Spleen (tissue), 7 donors: Measurements from ENCODE around the gene HMCN1.

Experiments
- CTCF ChIP-seq, 11 experiments: fragments of 200-600 bp in 7 of 11; fragments of 450-650 bp in 4 of 11; sonication (generic) in 4 of 11; IDR thresholded peaks in 8 of 11; conservative IDR thresholded peaks in 3 of 11; 1 replicate in 7 of 11; 2 replicates in 4 of 11; pipeline versions ENCODE4 v1.4.0 to v1.8.0; 2016 to 2021; ENCODE audit warnings: antibody characterized with exemption in 11 of 11, inconsistent platforms in 4 of 11, mild to moderate bottlenecking in 1 of 11
- POLR2A ChIP-seq, 3 donors: fragments of 450-650 bp; IDR thresholded peaks; one replicate each; pipeline ENCODE4 v1.5.1; 2017; ENCODE audit warnings: antibody characterized with exemption in 3 of 3, mild to moderate bottlenecking in 1 of 3
- POLR2AphosphoS5 ChIP-seq, 3 donors: sonication (generic); formaldehyde crosslinking; IDR thresholded peaks; one replicate each; pipeline ENCODE4 v1.5.1; 2017; ENCODE audit warnings: antibody characterized with exemption in 3 of 3
- donor health status: DM: no; HTN: no; CAD: no; lungs with moderate emphysema.
- donor health status: DM: no; HTN: no; CAD: no.
- donor health status: DM: no; HTN: no; CAD: no.

GRCh38 chr1:185790194-185790735 lies 56.1 kb downstream of the HMCN1 start:
- TF ChIP-seq CTCF (IDR thresholded peaks at IDR 0.05 in 8 of 11, conservative IDR thresholded peaks at IDR 0.05 in 3 of 11): no peak
- no peak for TF ChIP-seq POLR2A (IDR thresholded peaks at IDR 0.05)
- TF ChIP-seq POLR2AphosphoS5 (IDR thresholded peaks at IDR 0.05): no peak
